Loucy (cell line): ENCODE results near the gene CEP63.

Experiments
- H2AFZ ChIP-seq: fragments of 200-600 bp; sonication (generic); 2 replicates; pipeline ENCODE4 v1.6.0; 2016; ENCODE audit warnings: antibody characterized with exemption, mild to moderate bottlenecking, low read length, moderate library complexity
- H3F3A ChIP-seq: fragments of 200-600 bp; 2 replicates; pipeline ENCODE4 v1.6.0; 2016; ENCODE audit warnings: antibody characterized with exemption, low read depth, mild to moderate bottlenecking
- H3K27me3 ChIP-seq: fragments of 200-600 bp; sonication (generic); 2 replicates; pipeline ENCODE4 v1.6.1; 2014; ENCODE audit warnings: low read length, mild to moderate bottlenecking; ENCODE audit not compliant: insufficient read depth, poor library complexity, severe bottlenecking
- H3K36me3 ChIP-seq: fragments of 200-600 bp; sonication (generic); 2 replicates; pipeline ENCODE4 v1.6.1; 2016; ENCODE audit warnings: low read length; ENCODE audit not compliant: insufficient read depth
- H3K4me1 ChIP-seq: fragments of 200-600 bp; sonication (generic); 2 replicates; pipeline ENCODE4 v1.5.1; 2014; ENCODE audit warnings: low read length, mild to moderate bottlenecking; ENCODE audit not compliant: insufficient read depth, poor library complexity, severe bottlenecking
- H3K4me2 ChIP-seq: fragments of 200-600 bp; sonication (generic); 2 replicates; pipeline ENCODE4 v1.6.0; 2014; ENCODE audit warnings: antibody characterized with exemption, low read length, low read depth, mild to moderate bottlenecking; ENCODE audit not compliant: poor library complexity, severe bottlenecking
- H3K4me3 ChIP-seq: fragments of 200-600 bp; sonication (generic); 2 replicates; pipeline ENCODE4 v1.5.1; 2014; ENCODE audit warnings: low read length, mild to moderate bottlenecking, mixed read lengths; ENCODE audit not compliant: poor library complexity, severe bottlenecking
- H3K79me2 ChIP-seq: fragments of 200-600 bp; sonication (generic); 2 replicates; pipeline ENCODE4 v1.6.1; 2014; ENCODE audit warnings: low read length; ENCODE audit not compliant: insufficient read depth
- H3K9ac ChIP-seq: fragments of 200-600 bp; sonication (generic); 2 replicates; pipeline ENCODE4 v1.6.0; 2014; ENCODE audit warnings: mild to moderate bottlenecking, low read depth, low read length, moderate library complexity; ENCODE audit not compliant: poor library complexity, severe bottlenecking
- H3K9me2 ChIP-seq: fragments of 200-600 bp; sonication (generic); replicated peaks from 2 replicates; pipeline ENCODE4 v1.6.1; 2016; ENCODE audit warnings: low read depth, low read length, mixed read lengths
- H3K9me3 ChIP-seq: fragments of 200-600 bp; sonication (generic); 2 replicates; pipeline ENCODE4 v1.6.1; 2014; ENCODE audit warnings: mild to moderate bottlenecking, antibody characterized with exemption, low read length, low read depth; ENCODE audit not compliant: insufficient read depth
- H4K20me1 ChIP-seq: fragments of 200-600 bp; sonication (generic); 2 replicates; pipeline ENCODE4 v1.6.0; 2014; ENCODE audit warnings: antibody characterized with exemption, low read length, mild to moderate bottlenecking; ENCODE audit not compliant: insufficient read depth, poor library complexity, severe bottlenecking
- EZH2phosphoT487 ChIP-seq: fragments of 200-600 bp; IDR thresholded peaks from 2 replicates; pipeline ENCODE4 v1.6.1; 2018; ENCODE audit warnings: antibody characterized with exemption, mild to moderate bottlenecking, moderate library complexity, borderline replicate concordance
- TF ChIP-seq, protein P1 (sequence below): fragments of 200-600 bp; sonication (generic); conservative IDR thresholded peaks from 2 replicates; pipeline ENCODE4 v1.5.1; 2014; ENCODE audit warnings: mild to moderate bottlenecking, antibody characterized with exemption, low read length

Gene CEP63

GRCh38 chr3:134460965-134461364, 24.9 kb upstream of the CEP63 start:
- H3K4me1 ChIP-seq: no peaks in the 10 kb centered on the region
- H3K9me3 ChIP-seq: no peaks in the 10 kb centered on the region
- H3K4me2 ChIP-seq: no peak overlapping the region
- H2AFZ ChIP-seq: no peak overlapping the region
- no peaks in the 10 kb centered on the region for H3F3A ChIP-seq
- no peak overlapping the region for H3K9ac ChIP-seq
- no peaks in the 10 kb centered on the region for H3K36me3 ChIP-seq
- no peaks in the 10 kb centered on the region for H3K9me2 ChIP-seq
- no peak for TF ChIP-seq EZH2phosphoT487
- TF ChIP-seq, protein P1, sequence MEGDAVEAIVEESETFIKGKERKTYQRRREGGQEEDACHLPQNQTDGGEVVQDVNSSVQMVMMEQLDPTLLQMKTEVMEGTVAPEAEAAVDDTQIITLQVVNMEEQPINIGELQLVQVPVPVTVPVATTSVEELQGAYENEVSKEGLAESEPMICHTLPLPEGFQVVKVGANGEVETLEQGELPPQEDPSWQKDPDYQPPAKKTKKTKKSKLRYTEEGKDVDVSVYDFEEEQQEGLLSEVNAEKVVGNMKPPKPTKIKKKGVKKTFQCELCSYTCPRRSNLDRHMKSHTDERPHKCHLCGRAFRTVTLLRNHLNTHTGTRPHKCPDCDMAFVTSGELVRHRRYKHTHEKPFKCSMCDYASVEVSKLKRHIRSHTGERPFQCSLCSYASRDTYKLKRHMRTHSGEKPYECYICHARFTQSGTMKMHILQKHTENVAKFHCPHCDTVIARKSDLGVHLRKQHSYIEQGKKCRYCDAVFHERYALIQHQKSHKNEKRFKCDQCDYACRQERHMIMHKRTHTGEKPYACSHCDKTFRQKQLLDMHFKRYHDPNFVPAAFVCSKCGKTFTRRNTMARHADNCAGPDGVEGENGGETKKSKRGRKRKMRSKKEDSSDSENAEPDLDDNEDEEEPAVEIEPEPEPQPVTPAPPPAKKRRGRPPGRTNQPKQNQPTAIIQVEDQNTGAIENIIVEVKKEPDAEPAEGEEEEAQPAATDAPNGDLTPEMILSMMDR: no peak
- H3K79me2 ChIP-seq: no peaks in the 10 kb centered on the region
- no peaks in the 10 kb centered on the region for H3K27me3 ChIP-seq
- no peaks in the 10 kb centered on the region for H4K20me1 ChIP-seq
- H3K4me3 ChIP-seq: no peak overlapping the region

GRCh38 chr3:134462331-134462941, 23.4 kb upstream of the CEP63 start:
- Histone ChIP-seq H3K9me2 (no peaks in the 10 kb centered on the region), H3K27me3 (no peaks in the 10 kb centered on the region), H4K20me1 (no peaks in the 10 kb centered on the region), H3K4me1 (no peaks in the 10 kb centered on the region), H3K79me2 (no peaks in the 10 kb centered on the region), H3K4me2 (no peak overlapping the region), H3K4me3 (no peak overlapping the region), H3K36me3 (no peaks in the 10 kb centered on the region), H2AFZ (no peak overlapping the region), H3F3A (no peaks in the 10 kb centered on the region), H3K9ac (no peak overlapping the region), H3K9me3 (no peaks in the 10 kb centered on the region)
- TF ChIP-seq EZH2phosphoT487: no peak
- TF ChIP-seq, protein P1: no peak

DNA sequence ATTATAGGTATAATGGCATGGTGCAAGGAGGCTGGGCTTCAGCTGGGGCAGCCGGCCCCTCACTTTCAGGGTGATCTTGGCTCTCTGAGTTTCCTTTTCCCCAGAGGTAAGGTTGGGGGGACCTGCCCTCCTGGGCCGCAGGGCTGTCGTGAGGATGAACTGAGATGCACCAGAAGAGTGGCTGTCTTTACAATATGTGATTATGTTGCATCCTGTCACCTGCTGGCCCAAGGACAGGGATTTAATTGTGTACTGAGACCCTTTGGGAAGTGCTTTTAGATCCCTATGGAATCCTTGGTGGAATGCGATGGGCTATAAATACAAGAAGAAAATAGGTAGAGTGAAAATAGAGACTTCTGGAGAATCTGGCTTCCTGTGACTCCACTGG, 22.2 kb upstream of the CEP63 start:
- H3F3A ChIP-seq: no peaks in the 10 kb centered on the region
- H3K4me3 ChIP-seq: no peak overlapping the region
- H3K4me1 ChIP-seq: no peaks in the 10 kb centered on the region
- no peak for TF ChIP-seq EZH2phosphoT487
- TF ChIP-seq, protein P1: no peak
- no peaks in the 10 kb centered on the region for H4K20me1 ChIP-seq
- H3K36me3 ChIP-seq: no peaks in the 10 kb centered on the region
- H3K4me2 ChIP-seq: no peak overlapping the region
- no peaks in the 10 kb centered on the region for H3K9me2 ChIP-seq
- H3K9ac ChIP-seq: no peak overlapping the region
- H2AFZ ChIP-seq: no peak overlapping the region
- no peaks in the 10 kb centered on the region for H3K9me3 ChIP-seq
- no peaks in the 10 kb centered on the region for H3K79me2 ChIP-seq
- no peaks in the 10 kb centered on the region for H3K27me3 ChIP-seq
